HG03108 (cell line): ENCODE results near the gene ZNF74.

Experiments used
- ATAC-seq: cut with Tn5 transposase; IDR thresholded peaks from one replicate; pipeline ENCODE4 v1.9.1; 2021; ENCODE audit warnings: moderate library complexity; ENCODE audit not compliant: unreplicated experiment

ZNF74 gene

DNA sequence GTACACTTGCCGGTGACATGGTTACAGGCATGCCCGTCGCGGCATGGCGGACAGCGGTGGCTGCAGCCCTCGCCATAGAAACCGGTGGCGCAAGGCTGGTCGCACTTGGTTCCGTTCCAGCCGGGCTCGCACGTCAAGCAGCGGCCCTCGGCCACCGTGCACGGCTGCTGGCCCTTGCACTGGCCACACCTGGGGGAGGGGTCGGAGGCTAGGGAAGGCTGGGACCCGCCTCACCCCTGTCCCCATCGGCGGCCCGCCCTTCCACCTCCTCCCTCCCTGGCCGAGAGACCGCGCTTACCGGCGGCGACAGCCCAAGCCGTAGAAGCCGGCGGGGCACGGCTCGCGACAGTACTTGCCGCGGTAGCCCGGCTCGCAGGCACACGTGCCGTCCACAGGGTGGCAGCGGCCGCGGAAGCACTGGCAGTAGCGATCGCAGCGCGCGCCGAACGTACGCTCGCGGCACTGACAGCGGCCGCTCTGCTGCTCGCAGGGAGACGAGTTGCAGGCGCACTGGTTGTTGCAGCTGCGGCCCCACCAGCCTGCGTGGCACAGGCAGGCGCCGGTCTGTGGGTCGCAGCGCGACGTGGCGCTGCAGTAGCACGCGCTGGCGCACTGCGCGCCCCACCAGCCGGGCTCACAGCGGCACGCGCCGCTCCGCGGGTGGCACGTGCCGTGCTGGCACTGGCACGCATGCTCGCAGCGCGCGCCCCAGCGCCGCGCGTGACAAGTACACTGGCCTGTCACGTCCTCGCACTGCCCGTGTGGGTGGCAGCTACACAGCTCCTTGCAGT, 37.0 kb downstream of the ZNF74 start:
- ATAC-seq: no peak

DNA sequence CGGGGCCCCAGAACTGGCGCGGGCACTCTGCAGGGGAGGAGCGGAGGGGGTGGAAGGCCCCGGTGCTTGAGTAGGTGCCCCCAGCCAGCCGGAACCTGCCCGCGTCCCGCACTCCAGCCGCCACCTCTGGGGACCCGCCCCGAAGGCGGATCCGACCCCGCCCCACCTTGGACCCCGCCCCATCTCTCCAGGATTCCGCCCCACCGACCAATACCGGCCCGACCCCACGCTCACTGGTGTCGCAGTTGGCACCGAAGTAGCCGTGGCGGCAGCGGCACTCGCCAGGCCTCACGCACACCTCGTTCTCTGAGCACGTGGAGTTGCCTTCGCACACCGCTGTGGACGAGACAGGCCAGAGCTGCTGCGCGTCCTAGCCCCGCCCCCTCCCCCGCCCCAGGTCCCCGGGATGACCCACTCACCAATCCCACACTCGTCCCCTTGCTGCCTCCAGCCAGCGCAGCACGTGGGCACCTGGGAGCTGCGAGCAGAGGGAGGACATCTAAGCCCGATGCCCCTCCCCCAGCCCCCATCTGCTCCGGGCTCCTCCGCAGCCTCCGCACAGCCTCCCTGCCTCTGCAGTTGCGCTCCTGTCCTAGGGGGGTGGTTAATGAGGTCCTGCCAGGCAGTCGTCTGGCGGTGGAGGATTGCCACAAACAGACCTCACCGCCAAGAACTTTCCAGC, 37.7 kb downstream of the ZNF74 start:
- no peak for ATAC-seq

- ATAC-seq: no peak
Observed at GRCh38 chr22:20432244-20432686, 38.3 kb downstream of the ZNF74 start.

- no peak for ATAC-seq
Observed at GRCh38 chr22:20433191-20433590, 39.2 kb downstream of the ZNF74 start.

- ATAC-seq: no peak
Observed at GRCh38 chr22:20433686-20434241, 39.8 kb downstream of the ZNF74 start.

GRCh38 chr22:20434264-20434751, 40.4 kb downstream of the ZNF74 start:
- ATAC-seq: no peak

DNA sequence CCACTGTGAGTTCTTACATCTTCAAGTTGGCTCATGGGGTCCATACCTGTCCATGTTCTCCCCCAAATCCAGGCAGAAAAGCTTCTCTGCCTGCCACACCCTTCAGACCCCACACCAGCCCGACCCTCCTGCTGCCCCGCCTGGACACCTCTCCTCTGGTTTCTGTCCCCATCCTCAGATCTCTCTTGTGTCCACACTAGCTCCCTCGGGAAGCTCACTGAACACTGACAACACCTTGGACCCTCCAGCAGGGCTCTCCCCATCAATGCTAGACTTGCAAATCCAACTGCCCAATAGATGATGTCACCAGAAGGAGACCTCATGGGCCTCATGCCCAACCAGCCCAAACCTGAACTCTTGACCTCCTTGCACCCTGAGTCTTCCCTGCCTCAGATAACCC, 40.8 kb downstream of the ZNF74 start:
- ATAC-seq: no peak

DNA sequence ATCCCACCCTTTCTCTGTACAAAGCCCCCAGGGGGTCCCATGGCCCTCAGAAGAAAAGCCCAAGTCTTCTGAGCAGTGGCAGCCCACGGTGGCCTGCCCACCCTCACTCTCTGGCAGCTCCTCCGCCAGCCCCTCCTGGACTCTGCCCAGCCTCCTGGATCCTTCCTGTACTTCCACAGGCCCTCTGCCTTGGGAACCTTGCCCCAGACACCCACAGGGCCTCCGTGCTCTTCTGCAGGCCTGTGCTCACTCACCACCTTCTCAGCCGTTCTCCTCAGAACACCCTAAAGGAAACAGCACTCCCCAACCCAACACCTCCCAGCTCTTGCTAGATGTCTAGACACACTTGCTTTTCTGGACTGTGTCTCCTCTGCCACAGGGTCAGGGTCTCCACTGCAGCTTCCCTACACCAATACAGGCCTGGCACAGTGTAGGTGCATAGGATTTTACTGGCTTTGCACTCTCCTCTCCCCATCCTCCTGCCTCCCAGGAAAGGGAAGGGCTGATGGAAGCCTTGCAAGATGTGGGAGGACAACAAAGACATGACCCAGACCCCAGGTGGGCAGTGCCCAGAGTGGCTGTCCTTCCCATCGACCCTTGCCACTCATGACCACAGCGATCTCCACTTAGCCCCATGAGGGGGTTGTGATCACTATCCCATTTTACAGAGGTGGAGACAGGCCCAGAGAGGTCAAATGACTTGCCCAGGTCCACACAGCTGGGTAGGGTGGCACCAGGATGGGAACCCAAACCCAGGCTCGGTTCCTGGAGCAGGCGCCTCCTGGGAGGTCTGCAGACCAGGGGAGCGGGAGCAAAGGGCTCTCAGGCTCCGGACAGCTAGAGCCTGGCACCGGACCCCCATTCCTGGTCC, 41.7 kb downstream of the ZNF74 start:
- no peak for ATAC-seq

- ATAC-seq: no peak
Observed at GRCh38 chr22:20436307-20436767, 42.4 kb downstream of the ZNF74 start.

DNA sequence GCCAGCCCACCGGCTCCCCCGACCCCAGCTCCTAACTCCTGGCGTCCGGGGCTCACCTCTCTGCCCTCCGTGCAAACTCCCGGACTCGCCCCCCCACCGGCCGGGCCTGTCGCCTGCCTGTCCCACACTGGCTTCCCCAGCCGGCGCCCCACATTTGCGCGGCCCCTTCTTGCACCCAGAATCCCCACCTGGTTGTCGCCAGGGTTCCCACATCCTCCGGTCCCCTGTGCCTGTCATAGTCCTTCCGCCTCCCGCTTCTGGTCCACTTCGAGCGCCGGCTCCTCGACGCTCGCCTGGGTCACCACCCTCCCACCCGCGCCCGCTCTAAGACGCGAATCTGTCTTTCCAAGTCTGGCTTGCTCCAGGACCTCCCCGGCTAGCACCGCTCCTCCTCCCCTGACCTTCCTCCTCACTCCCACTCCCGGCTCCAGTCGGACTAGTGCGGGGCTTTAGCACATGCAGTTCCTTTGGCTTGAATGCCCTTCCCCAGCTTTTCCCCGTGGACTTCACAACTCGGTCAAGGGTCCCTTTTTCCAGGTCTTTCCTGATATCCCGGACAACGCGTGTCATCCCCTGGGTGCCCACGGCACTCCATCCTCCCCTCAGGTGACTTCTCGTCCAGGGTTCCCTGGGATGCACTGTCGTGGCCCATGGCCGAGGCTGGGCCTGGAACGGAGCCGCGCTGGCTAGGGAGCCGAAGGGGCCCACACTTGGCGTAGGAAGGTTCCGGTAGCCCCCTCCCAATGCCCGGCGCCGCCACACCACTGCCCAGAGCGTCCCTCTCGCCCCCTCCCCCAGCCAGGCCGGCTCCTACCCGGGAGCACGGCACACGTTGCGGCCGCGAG, 43.0 kb downstream of the ZNF74 start:
- ATAC-seq: no peak

- no peak for ATAC-seq
Observed at GRCh38 chr22:20437613-20438426, 43.9 kb downstream of the ZNF74 start, which contains the start of gene SCARF2. TSS of gene SCARF2 (minus strand) at chr22:20437825. CDS start at chr22:20437754, 71 bp downstream.

DNA sequence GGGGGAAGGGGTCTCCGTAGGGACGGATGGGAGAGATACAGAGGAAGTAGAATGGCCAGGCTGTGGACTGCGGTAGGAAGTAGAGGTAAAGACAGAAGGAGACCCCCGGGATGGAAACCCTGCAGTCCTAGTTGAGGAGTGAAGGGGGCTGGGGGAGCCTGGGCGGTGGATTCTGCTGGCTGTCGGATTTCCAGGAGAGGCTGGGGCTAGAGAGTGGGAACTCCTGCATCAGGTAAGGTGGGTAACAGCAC, 44.4 kb downstream of the ZNF74 start:
- ATAC-seq: no peak

GRCh38 chr22:20438678-20439492, 44.9 kb downstream of the ZNF74 start:
- no peak for ATAC-seq

GRCh38 chr22:20439556-20439927, 45.6 kb downstream of the ZNF74 start:
- no peak for ATAC-seq

DNA sequence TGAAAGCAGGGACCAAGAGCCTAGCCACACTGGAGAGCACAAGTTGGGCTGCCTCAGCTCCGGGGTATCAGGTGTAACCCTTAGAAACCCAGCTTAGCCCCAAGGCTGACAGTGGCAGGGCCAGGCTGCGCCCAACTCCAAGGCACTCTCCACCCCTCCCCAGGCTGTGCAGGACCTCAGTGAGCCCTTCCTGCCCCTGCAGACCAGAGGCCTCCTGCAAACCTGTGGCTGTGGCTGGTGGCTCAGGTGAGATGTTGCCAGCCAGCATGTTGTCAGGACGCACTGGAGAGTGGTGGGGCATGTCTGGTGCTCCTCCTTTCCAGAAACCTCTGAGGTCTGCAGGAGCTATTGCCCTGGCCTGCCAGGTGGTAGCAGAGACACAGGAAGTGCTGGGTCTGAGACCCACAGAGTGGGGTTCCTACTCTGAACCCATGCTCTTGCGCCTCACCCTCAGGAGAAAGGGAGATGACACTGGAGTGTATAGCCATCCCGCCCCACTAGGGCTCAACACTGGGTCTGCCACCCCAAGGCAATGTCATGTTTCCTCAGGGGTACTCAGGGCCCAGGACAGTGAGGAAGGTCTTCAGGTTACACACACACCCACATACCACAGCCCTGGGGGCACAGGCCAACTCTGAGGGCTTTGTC, 46.1 kb downstream of the ZNF74 start:
- no peak for ATAC-seq

- no peak for ATAC-seq
Observed at GRCh38 chr22:20440637-20441591, 47.0 kb downstream of the ZNF74 start.
